HUES48 (cell line): ENCODE results near the gene TEKT5.

Experiments
- H3K27ac ChIP-seq: one replicate; pipeline ENCODE4 v1.7.0; 2013; ENCODE audit warnings: low read depth, low read length, inconsistent platforms
- H3K27me3 ChIP-seq: 2 replicates; pipeline ENCODE4 v1.6.1; 2013; ENCODE audit warnings: mild to moderate bottlenecking, low read length; ENCODE audit not compliant: control insufficient read depth, insufficient read depth
- H3K36me3 ChIP-seq: 2 replicates; pipeline ENCODE4 v1.6.1; 2013; ENCODE audit warnings: low read length; ENCODE audit not compliant: control insufficient read depth, insufficient read depth
- H3K4me1 ChIP-seq: 2 replicates; pipeline ENCODE4 v1.6.1; 2013; ENCODE audit warnings: mild to moderate bottlenecking, low read length; ENCODE audit not compliant: control insufficient read depth, insufficient read depth
- H3K4me3 ChIP-seq: 2 replicates; pipeline ENCODE4 v1.5.1; 2013; ENCODE audit warnings: mild to moderate bottlenecking, low read depth, low read length
- H3K9ac ChIP-seq: 2 replicates; pipeline ENCODE4 v1.6.1; 2013; ENCODE audit warnings: mild to moderate bottlenecking, low read depth, low read length, moderate library complexity
- H3K9me3 ChIP-seq: 2 replicates; pipeline ENCODE4 v1.6.1; 2013; ENCODE audit warnings: low read length; ENCODE audit not compliant: control insufficient read depth, insufficient read depth

Gene TEKT5

DNA sequence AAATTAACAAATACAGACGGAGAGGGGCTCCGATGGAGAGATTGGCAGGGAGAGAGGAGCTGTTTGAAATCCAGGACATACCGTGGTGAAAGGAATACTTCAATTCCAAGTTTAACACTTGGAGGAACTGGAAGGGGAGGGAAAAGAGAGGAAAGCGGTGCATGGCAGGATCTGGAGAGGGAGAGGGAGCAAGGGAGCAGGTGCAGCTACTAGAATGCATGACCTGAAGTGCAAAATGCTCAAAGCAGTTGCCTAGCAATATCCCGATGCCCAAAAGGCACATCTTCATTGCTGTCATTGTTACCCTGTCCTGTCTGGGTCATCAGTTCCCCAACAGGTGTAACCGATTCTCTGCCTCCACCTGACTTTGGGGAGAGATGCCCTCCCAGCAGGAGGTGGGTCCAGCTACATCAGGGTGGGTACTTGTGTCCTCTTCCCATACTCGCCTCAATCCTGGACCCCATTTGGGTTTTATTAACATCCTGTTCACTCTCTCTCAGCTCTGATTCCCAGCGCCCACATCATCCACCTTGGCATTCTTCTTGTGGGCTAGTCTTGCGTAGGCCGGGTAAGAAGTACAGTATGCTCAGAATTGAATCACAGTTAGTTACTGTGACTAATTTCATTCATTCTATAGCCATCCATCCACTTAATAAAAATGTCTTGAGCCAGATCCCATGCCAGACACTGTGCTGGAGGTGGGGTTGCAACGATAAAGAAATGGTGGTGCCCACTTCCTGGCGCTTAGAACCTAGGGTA is 76.9 kb downstream of the TEKT5 start:
- H3K4me3 ChIP-seq = 0 out of 2 replicates have a peak overlapping the region, but pooled peaks have one; percentile 25
- H3K27ac ChIP-seq = peak overlapping the region; percentile 63
- H3K36me3 ChIP-seq = no peaks in the 10 kb centered on the region
- H3K4me1 ChIP-seq = peaks cover 35% of the 10 kb centered on the region
- peaks cover 7% of the 10 kb centered on the region for H3K27me3 ChIP-seq
- no peak overlapping the region for H3K9ac ChIP-seq
- H3K9me3 ChIP-seq = no peaks in the 10 kb centered on the region

DNA sequence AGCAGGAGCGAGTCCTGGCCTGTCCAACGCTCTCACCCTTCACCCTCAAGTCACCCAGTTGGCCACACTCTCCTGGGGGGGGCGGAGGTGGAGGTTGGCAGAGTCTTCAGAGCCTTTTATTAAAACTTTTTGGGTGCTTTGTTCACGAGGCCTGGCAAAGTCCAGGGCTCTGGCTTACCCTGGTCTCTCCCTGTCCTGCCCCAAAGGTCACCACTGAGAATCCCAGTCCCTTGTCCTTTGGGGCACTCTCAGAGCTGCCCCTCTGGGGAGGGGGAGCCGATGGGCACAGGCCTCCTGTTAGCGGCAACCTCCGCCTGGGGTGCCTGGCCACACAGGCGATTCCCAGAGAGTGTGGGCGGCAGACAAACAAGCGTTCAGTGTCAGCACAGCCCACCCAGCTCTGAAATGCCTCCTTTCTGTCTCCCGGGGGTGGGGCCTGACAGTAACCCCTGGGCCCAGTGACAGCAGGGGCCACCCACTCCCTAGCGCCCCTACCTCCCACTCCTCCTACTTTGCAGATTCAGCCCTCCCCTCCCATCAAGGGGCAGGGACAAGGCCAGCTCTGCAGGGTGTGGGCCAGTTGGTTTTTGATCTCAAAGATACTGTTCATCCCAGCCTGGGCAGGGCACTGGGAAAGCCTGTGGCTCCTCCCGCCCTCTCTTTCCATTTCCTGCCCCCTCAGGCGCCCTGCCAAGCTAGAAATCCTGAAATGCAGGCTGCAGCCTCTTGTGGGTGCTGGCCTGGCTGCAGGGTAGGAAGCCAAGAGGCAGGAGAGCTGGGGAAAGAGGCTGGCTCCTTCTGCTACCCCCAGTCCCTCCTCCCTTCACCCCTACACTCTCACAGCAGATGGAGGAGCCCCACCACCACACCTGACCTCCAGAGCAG is 77.7 kb downstream of the TEKT5 start:
- H3K36me3 ChIP-seq = no peaks in the 10 kb centered on the region
- H3K4me1 ChIP-seq = peaks cover 35% of the 10 kb centered on the region
- peak overlapping the region; percentile 25; the same call in 1 of the 2 replicates for H3K4me3 ChIP-seq
- H3K9ac ChIP-seq = no peak overlapping the region
- H3K27me3 ChIP-seq = peaks cover 7% of the 10 kb centered on the region
- H3K9me3 ChIP-seq = no peaks in the 10 kb centered on the region
- H3K27ac ChIP-seq = peak overlapping the region; percentile 63

DNA sequence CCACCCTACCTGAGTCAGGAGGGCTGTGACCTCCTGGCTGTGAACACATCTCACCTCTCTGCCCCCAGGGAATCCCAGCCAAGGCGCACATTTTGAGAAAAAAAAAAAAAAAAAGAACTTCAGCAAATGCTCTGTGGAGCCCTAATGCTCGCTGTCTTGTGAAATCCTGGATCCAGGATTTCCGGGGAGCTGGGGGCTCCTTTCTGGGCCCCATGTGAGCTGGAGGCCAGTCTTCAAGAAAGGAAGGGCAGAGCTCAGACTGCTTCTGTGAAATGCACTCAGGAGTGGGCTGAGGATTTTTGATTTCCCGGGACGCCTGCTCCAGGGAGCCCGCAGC is 78.3 kb downstream of the TEKT5 start:
- Histone ChIP-seq H3K4me3 (no peak overlapping the region), H3K9me3 (no peaks in the 10 kb centered on the region), H3K9ac (no peak overlapping the region), H3K27me3 (peaks cover 7% of the 10 kb centered on the region), H3K27ac (peak overlapping the region; percentile 63), H3K36me3 (no peaks in the 10 kb centered on the region), H3K4me1 (peaks cover 35% of the 10 kb centered on the region)

DNA sequence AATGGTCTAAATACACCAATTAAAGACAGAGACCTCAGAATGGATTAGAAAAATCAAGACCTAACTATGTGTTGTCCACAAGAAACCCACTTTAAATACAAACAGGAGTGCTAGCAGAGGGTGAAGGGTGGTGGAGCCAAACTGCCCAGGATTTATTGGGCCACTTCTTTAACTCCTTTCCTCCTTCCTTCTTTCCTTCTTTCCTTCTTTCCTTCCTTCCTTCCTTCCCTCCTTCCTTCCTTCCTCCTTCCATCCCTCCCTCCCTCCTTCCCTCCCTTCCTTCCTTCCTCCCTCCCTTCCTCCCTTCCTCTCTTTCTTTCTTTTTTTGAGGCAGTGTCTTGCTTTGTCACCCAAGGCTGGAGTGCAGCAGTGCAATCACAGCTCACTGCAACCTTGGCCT is 80.0 kb downstream of the TEKT5 start:
- Histone ChIP-seq H3K27ac (no peak overlapping the region), H3K9me3 (no peaks in the 10 kb centered on the region), H3K27me3 (peaks cover 7% of the 10 kb centered on the region), H3K36me3 (no peaks in the 10 kb centered on the region), H3K4me3 (no peak overlapping the region), H3K4me1 (peaks cover 31% of the 10 kb centered on the region), H3K9ac (no peak overlapping the region)

DNA sequence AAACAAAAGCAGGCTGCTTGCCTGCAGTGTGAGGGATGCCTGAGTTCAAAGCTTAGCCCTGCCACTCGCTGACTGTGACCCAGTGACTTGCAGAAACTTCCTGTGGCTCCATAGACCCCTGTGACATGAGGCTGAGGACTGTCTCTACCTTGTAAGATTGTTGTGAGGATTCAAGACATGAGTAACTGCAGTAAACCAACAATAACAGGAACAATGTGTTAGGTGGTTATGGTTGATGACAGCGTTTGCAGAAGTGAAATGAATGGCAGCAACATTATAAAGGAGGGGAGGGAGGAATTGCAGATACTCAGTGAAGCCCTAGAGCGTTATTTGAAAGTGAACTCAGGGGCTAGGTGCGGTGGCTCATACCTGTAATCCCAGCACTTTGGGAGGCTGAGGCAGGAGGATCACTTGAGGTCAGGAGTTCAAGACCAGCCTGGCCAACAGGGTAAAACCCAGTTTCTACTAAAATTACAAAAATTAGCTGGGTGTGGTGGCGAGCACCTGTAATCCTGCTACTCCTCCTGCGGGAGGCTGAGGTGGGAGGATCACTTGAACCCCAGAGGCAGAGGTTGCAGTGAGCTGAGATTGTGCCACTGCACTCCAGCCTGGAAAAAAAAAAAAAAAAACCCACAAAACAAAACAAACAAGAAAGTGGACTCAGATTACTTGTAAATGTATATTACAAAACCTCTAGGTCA is 80.8 kb downstream of the TEKT5 start:
- Histone ChIP-seq H3K27ac (no peak overlapping the region), H3K9me3 (no peaks in the 10 kb centered on the region), H3K9ac (no peak overlapping the region), H3K36me3 (no peaks in the 10 kb centered on the region), H3K4me1 (peaks cover 26% of the 10 kb centered on the region), H3K27me3 (peaks cover 7% of the 10 kb centered on the region), H3K4me3 (no peak overlapping the region)

DNA sequence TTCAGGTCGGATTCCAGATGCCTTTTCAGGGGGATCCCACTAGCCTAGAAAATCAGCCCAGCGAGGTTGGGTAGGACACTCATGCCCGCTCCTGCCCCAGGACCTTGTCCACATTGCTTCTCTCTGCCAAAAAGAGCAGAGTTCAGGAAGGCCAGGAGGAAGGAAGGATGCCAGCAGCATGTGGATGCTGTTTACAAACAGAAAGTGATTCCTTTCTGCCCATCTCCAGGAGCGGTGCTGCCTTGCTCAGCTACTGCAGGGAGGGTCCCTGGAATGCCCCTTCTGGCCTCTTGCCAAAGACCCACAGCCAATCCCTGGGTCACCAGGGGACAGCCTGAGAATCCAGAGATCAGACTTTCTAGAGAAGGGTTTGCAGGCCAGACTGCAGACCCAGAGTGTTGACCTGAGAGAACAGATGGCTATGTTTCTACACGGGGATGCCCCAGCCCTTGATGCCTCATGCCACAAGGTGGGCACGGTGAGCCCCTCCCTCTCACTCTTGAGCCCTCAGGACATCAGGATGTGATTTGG is 82.0 kb downstream of the TEKT5 start:
- Histone ChIP-seq H3K4me1 (peaks cover 15% of the 10 kb centered on the region), H3K27ac (no peak overlapping the region), H3K9me3 (no peaks in the 10 kb centered on the region), H3K9ac (no peak overlapping the region), H3K4me3 (no peak overlapping the region), H3K36me3 (no peaks in the 10 kb centered on the region), H3K27me3 (no peaks in the 10 kb centered on the region)

DNA sequence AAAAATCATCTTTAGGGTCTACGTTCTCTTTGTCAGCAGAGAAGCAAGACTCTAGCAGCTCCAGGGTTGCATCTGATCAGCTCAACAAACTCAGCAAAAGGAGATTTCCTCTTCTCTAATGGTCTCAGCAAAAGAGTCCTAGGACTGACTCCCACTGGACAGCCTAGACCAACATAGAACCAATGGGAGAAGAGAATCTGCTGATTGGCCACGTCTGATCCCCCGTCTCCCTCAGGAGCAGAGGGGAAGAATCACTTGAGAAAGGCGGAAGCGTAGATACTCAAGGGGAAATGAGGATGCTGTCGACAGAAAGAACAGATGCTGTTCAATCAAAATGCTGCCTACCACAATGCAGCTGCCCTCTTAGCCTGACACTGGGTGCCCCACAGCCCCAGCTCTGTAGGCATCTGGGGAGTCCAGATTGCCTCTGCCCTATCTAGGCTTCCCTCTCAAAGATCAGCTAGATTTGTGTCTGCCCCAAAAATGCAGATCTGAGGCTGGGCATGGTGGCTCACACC is 82.8 kb downstream of the TEKT5 start:
- no peak overlapping the region for H3K4me3 ChIP-seq
- no peaks in the 10 kb centered on the region for H3K9me3 ChIP-seq
- H3K36me3 ChIP-seq = no peaks in the 10 kb centered on the region
- no peak overlapping the region for H3K27ac ChIP-seq
- H3K9ac ChIP-seq = no peak overlapping the region
- H3K27me3 ChIP-seq = no peaks in the 10 kb centered on the region
- peaks cover 8% of the 10 kb centered on the region; the same call in 1 of the 2 replicates for H3K4me1 ChIP-seq

DNA sequence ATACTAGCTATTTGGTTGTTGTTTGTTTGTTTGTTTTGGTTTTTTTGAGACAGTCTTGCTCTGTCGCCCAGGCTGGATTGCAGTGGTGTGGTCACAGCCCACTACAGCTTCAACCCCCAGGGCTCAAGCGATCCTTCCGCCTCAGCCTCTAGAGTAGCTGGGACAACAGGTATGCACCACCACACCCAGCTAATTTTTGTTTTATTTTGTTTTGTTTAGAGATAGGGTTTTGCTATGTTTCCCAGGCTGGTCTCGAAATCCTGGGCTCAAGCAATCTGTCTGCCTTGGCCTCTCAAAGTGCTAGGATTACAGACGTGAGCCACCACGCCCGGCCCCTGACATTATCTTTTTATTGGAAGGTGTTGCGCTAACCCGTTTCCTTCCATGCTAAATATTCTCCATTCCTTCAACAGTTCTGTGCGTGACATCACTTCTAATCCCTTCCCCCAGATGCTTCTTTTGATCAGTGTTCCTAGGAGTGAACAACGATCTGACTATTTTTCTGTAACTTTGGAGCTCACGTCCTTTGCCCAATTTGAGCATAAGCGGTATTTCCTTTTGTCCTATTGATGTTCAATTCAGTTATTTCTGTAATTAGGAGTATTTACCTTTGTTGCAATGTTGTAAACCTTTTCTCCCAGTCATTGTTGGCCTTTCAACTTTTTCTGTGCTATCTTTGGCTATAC is 84.1 kb downstream of the TEKT5 start:
- H3K4me1 ChIP-seq = no peaks in the 10 kb centered on the region; the same call in 1 of the 2 replicates
- no peak overlapping the region for H3K4me3 ChIP-seq
- no peaks in the 10 kb centered on the region for H3K27me3 ChIP-seq
- no peak overlapping the region for H3K27ac ChIP-seq
- H3K9me3 ChIP-seq = no peaks in the 10 kb centered on the region
- H3K36me3 ChIP-seq = no peaks in the 10 kb centered on the region
- no peak overlapping the region for H3K9ac ChIP-seq

DNA sequence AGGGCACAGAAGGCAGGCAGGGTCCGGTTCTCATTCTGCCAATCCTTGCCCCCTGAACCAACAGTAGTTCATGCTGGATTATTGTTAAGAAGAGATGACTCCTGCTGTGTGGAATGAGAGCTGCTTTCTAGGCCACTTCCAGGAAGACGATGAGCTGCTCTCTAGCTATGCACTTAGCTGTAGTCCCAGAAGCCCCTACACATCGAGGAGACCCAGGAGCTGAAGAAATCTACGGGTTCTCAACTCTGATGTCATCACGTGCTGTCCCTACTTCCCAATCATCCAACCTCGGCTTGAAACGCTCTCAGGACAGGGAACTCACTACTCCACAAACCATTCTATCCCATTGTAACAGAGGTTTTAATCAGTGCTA is 85.3 kb downstream of the TEKT5 start:
- Histone ChIP-seq H3K9ac (no peak overlapping the region), H3K4me1 (no peaks in the 10 kb centered on the region; the same call in 1 of the 2 replicates), H3K9me3 (no peaks in the 10 kb centered on the region), H3K36me3 (no peaks in the 10 kb centered on the region), H3K27ac (no peak overlapping the region), H3K27me3 (no peaks in the 10 kb centered on the region), H3K4me3 (no peak overlapping the region)

DNA sequence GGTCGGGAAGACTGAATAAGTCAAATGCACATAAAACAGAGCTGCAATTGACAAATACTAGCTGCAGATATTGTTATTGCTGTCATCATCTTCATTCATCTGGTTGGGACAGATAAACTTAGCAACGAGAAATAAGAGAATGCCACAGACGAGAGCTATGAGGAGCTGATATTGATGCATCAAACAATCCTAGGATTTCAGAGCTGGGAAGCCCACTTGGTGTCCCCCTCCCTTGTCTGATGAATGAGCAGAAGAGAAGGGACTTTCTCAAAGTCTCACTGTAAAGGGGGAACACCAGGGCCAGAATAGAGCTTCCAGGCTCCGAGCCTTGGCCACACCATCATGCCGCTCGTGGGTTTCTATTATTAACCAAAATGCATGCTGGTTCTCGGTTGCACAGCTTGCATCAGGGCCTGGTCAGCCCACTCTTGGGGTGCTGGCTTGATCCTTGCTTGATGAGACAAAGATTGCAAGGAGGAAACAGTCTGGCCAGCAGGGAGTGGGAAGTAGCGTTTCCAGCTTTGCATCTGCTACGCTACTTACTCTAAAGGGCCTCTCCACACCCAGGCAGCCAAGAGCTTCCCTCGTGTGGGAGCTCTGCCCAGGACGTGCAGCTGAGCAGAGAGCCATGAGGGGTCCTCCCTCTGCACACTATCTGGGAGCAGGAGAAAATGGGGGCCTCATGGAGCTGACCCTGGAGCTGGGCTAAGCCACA is 85.9 kb downstream of the TEKT5 start:
- no peak overlapping the region for H3K4me3 ChIP-seq
- H3K27ac ChIP-seq = no peak overlapping the region
- no peaks in the 10 kb centered on the region for H3K9me3 ChIP-seq
- no peaks in the 10 kb centered on the region for H3K36me3 ChIP-seq
- no peak overlapping the region for H3K9ac ChIP-seq
- H3K4me1 ChIP-seq = no peaks in the 10 kb centered on the region; the same call in 1 of the 2 replicates
- H3K27me3 ChIP-seq = no peaks in the 10 kb centered on the region
